HG03159 (cell line): ENCODE measurements around the gene TMEM191B.
"Not testable (repeated sequence)": the region's sequence is repeated elsewhere in the genome, so short reads cannot be mapped to it uniquely, and the experiment has no call there.

Experiments
- ATAC-seq: cut with Tn5 transposase; IDR thresholded peaks from one replicate; pipeline ENCODE4 v1.9.1; 2021; ENCODE audit warnings: mild to moderate bottlenecking, moderate library complexity; ENCODE audit not compliant: unreplicated experiment

TMEM191B gene

DNA sequence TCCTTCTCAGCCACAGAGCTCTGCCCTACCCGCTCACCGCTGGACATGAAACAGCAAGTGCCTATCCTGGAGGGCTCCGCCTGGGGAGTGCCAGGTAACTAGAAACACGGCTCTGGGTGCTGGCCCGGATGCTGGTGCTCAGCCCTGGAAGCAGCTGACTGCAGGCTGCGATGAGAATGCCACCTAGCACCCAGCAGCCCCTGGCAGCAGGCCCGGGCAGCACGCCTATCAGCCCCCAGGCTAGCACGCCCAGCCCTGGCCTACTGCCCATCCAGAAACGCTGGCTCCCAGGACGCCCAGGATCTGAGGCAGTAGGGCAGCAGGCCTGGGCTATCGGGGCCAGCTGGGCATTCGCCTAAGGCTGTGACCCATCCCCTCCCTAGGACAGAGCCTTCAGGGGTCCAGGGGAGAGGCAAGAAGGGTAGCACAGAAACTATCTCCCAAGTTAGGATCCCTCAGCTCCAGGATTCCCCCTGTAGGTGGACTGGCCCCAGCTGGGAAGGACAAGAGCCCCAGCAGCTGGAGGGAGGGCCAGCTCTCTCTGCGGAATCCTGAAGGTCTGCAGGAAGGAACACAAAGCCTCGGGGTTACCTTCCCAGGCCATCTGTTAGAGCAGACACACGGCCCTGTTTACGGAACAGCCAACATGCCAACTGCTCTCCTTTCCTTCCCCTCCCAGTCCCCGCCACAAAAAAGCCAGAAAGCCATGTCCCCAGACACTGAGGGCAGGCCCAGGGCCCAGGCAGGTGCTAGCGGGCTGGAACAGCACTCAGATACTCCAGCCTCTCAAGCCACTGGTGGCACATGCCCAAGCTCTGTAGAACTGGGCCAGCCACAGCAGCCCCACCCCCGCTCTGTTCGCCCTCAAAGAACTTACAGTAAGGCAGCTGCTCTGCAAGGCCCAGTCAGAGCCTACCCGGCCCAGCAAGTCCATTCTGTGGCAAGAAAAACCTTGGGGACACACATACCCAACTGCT lies 27.0 kb downstream of the TMEM191B start:
- ATAC-seq: not testable (repeated sequence)

DNA sequence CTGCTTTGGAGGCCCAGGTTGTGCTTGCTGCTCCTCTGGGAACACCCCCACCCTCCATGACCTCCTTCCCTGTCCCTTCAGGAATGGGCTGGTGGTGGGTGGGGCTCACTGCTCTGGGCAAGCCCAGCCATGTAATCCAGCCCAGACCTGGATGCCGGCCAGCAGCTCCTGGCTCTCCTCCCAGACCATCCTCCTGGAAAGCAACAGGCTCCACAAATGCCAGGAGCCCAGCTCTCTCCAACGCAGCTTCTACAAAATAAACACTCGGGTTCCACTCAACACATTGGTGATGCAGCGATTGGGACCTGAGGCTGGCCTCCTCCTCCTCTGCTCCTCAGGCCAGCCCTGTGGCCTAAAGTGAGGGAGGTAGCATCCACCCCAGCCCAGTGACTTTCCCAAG lies 30.9 kb downstream of the TMEM191B start:
- ATAC-seq: not testable (repeated sequence)

DNA sequence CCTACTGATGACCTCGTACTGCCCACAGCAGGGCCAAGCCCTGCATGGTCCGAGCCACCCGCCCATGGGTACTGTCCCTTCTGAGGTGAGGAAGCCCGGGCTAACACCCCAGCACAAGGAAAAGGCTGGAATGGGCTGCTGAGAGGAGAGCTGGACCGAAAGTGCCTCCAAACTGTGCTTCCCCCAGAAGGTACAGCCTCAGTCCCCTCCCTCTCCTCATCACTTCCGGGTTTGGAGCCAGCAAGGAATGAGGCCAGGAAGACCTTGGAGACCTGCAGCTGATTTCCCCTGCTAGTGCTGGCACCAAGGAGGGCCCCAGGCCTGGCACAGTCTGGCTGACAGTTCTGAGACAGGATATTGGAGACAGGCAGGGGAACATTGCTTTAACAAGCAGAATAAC lies 31.3 kb downstream of the TMEM191B start:
- not testable (repeated sequence) for ATAC-seq

DNA sequence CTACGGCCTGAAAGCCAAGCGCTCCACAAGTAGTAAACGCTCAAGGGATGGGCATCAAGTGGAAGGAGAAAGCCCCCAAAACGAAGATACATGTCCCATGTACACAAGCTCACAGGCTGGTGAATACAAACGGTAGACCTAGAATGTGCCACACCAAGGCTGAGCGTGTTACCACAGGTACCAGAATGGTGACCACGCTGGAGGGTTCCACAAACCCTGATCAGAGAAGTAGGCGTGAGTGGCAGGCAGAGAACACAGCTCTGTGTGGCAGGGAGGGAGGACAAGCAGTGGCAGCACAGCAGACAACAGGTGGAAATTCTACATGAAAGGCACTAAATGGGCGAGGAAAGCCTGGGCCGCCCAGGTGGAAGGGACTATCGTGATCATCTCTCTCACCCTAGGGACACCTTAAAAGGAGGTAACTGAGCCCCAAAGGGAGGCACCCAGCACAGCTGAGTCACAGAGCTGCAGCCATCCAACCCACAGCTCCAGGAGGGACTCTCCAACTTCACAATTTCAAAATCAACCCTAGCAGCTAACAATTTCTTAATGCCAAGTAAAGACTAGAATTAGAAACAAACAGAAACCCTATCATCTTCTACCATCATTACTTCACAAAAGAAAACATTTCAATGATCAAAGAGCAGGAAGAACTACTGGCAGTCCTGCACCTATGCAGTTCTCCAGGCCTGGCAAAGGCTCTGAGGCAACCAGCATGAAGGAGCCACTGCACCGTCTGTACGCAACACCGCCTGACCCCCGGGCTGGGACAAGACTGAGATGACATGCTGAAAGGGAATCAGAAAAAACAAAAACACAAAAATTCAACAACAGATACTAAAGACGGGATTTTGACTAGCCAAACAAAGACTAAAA lies 32.7 kb downstream of the TMEM191B start:
- not testable (repeated sequence) for ATAC-seq

DNA sequence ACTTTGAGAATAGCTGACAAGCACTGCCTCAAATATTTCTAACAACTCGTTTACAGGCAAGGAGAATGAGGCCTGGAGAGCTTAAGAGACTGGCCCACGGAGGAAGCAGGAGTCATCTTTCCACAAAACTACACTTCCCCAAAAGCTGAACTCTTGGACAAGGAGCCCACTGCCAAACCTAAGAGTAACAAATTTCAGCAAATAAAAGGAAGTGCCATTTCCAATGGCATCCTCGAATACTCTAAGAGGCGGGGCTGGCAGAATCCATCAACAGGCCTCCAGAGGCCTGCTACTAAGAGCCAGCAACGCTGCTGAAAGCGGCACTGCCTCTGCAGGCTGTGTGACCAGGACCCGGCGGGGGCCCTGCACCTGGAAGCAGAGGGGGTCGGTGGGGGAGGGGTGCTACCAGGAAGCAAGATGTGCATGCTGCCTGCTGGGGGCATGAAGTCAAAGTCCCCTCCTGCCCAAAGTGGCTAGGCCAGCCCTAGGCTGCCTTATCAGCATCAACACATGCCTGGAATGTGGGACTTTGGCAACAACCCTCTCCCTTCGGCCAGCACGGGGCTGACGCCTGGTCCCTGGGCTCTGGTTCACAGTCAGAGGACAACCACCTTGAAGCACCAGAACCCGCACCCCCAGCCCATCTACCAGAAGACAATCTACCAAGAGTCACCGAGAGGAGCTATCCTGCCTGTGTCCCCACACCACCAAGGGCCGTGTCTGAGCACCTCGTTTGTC lies 43.1 kb downstream of the TMEM191B start:
- ATAC-seq: not testable (repeated sequence)

DNA sequence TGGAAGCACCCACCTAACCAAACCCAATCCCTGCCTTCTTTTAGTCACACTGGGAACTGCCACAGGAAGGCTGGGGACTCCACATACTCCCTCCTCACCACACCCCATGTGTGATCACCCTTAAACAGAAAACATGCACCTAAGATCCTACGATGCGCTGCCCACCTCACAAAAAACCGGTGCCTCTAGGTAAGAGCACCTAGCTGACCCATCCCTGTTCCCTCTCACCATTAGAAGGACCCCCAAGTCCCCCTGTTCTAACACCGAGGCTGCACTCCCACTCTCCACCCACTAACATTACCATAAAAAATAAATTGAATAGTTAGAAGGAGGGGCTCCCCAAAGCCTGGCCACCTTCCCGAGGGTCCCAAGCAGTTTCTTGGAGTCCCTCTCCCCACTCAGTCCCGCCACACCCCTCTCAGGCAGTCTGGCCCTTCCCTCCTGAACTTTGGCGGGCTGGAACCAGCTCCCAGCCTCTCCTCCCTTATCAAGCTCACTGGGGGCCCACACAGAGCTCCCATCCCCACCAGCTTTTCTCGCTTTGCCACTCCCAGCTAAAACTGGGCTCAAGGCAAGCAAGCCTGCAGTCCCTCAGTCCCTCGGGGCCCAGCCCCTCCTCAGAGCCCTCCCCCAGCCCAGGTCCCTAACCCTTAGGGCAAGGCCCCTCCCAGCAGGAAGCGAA lies 46.0 kb downstream of the TMEM191B start:
- ATAC-seq: not testable (repeated sequence)

DNA sequence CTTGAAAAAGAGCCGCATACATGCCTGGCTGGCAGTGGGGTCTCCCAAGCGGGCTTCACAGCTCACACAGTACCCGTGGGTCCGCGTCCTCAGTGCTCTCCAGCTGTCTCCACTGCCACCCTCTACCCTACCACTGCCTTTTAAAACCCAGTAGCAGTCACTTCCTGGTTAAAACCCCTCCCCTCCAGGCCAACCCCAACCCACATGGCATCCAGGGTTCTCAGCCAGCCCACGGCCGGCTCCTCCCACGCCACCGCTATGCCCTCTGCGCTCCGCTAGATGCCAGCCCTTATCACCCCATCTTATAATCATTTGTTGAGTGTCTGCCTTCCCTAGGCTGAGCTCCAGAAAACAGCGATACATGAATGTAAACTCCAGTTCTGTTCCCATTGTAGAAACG lies 47.0 kb downstream of the TMEM191B start:
- ATAC-seq: not testable (repeated sequence)

DNA sequence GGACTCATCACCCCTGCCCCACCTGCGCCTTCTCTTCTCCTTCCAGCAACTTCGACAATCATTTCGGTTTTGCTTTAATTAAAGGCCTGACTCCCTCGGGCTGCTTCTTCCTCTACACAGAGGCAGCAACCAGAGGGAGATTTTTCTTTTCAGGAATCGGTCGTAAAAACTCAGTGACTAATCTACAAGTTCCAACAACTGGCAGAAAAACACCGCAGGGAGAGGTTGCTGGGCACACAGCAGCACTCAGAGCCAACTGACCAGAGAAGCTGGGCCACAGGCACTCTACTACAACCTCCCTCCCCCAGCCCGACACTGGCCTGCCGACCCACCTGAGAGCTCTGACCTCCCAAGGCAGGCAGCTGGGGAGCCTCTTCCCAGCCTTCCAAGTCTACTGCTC lies 48.1 kb downstream of the TMEM191B start:
- ATAC-seq: not testable (repeated sequence)

DNA sequence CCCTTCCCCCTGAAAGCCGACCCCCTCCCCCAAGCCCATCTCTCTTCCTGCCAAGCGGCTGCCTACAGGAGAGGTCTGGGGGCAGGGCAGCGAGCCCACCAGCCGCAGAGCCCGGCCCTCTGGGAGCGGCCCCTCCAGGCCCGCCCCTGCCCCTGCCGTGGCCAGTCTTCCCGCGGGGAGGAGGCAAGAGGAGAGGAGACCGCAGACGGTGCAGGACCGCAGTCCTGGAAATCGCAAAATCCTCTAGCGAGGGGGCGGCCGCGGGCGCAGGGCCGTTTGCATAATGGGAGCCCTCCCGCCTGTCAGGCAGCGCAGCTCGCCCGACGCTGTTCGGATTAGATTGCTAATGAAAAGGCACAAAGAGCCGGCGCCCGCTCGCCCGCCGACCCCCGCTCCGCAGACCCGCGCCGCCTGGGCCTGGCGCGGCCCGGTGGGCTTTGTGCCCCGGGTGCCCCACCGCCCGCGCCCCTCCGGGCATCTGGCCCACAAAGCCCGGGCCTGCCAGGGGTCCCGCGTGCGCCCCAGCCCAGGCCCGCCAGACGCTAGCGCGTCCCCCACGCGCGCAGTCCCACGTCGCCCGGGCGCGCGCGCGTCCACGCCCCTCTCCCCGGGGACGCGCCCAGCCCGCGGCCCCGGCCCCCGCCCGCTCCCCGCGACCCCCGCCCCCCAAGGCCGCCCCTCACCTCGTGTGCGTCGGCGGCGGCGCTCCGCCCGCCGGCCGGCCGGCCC lies 49.7 kb downstream of the TMEM191B start:
- ATAC-seq: not testable (repeated sequence)

DNA sequence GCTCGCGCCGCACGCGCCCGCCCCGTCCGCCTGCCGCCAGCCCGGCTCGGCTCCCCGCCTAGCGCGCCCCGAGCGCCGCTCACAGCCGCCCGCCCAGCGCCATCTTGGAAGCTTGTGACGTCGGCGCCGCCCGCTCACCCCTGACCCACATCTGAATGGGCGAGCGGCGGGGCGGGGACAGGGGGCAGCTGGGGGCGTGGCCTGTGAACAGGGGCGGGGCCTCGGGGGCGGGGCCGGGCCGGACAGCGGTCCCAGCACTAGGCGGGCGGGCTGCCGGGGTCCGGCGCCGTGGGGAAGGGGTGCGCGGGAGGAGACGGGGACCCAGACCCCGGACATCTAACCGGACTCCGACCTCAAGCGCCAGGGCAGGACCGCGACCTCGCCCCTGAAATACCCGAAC lies 50.2 kb downstream of the TMEM191B start:
- ATAC-seq: peak; percentile 78
